ENCODE results near the gene DAND5.

Gene DAND5

GRCh38 chr19:12969292-12969988, at the start of gene DAND5:
Gene DAND5 (plus strand): TSS chr19:12969576. CDS start chr19:12969661, 85 bp downstream.
- DNase-seq, result no peak

- no peak for DNase-seq
Observed at GRCh38 chr19:12921047-12921446, 48.3 kb upstream of the DAND5 start.

GRCh38 chr19:12922959-12923358, 46.4 kb upstream of the DAND5 start:
- DNase-seq, result no peak

- DNase-seq, result no peak
Observed at GRCh38 chr19:12924621-12925310, 44.6 kb upstream of the DAND5 start.

GRCh38 chr19:12930002-12930645, 39.3 kb upstream of the DAND5 start:
- no peak for DNase-seq

GRCh38 chr19:12932392-12933286, 36.7 kb upstream of the DAND5 start:
- no peak for DNase-seq

- DNase-seq, result peak; percentile 89 to 91
Observed at GRCh38 chr19:12933287-12934072, 35.9 kb upstream of the DAND5 start, which contains the start of gene FARSA. Gene FARSA (minus strand): TSS chr19:12933711. CDS start chr19:12933696, 15 bp downstream.

- DNase-seq, result no peak
Observed at GRCh38 chr19:12935071-12935470, 34.3 kb upstream of the DAND5 start.

- DNase-seq, result no peak
Observed at GRCh38 chr19:12936582-12936981, 32.8 kb upstream of the DAND5 start.

- no peak for DNase-seq
Observed at GRCh38 chr19:12937093-12937926, 32.1 kb upstream of the DAND5 start.

GRCh38 chr19:12937927-12938778, 31.2 kb upstream of the DAND5 start, which contains the start of gene CALR:
Gene CALR (plus strand): TSS chr19:12938609. CDS start chr19:12938680, 71 bp downstream.
- DNase-seq, result peak; percentile 99 to 100

- DNase-seq, result peak; percentile 38 to 54
Observed at GRCh38 chr19:12938779-12939601, 30.4 kb upstream of the DAND5 start.

GRCh38 chr19:12939975-12940423, 29.4 kb upstream of the DAND5 start:
- no peak for DNase-seq

- no peak for DNase-seq
Observed at GRCh38 chr19:12940897-12941296, 28.5 kb upstream of the DAND5 start.

GRCh38 chr19:12943437-12944044, 25.8 kb upstream of the DAND5 start:
- no peak for DNase-seq

GRCh38 chr19:12944104-12944674, 25.2 kb upstream of the DAND5 start:
- DNase-seq, result no peak

GRCh38 chr19:12945479-12946091, 23.8 kb upstream of the DAND5 start, which contains the start of gene RAD23A:
Gene RAD23A (plus strand): TSS chr19:12945862. CDS start chr19:12945949, 87 bp downstream.
- DNase-seq, result peak; percentile 98 to 99

Data from CD4-positive, alpha-beta T cell treated with Interferon alpha-2 for 1 hour (primary cell).